Measurements from ENCODE around the gene C3AR1.
A peak's percentile ranks its signal among the peaks of the same experiment; 100 is the strongest.
"Not testable (repeated sequence)": the region's sequence is repeated elsewhere in the genome, so short reads cannot be mapped to it uniquely, and the experiment has no call there.

The C3AR1 gene

DNA sequence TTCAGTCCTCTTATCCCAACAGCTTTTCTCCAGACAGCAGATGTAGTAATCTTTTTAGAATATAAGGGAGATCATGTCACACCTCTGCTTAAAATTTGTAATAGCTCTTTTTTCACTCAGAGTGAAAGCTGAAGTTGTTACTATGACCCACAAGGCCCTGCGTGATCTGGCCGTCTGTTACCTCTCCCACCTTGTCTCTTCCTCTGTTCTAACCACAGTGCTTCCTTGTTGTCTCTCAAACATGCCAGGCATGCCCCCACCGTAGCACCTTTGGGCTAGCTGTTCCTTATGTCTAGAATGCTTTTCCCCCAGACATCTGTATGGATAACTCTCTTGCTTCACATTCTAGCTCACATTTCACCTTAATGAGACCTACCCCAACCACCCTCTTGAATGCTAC, 22.4 kb upstream of the C3AR1 start:
- Histone ChIP-seq H3K27ac (ENCODE audit: low read length) (peak overlapping the region; percentile 12; the same call in 1 of the 2 replicates), H3K36me3 (replicated peaks; ENCODE audit: insufficient read depth, low read length) (peaks cover 22% of the 10 kb centered on the region)
- TF ChIP-seq, protein P1, sequence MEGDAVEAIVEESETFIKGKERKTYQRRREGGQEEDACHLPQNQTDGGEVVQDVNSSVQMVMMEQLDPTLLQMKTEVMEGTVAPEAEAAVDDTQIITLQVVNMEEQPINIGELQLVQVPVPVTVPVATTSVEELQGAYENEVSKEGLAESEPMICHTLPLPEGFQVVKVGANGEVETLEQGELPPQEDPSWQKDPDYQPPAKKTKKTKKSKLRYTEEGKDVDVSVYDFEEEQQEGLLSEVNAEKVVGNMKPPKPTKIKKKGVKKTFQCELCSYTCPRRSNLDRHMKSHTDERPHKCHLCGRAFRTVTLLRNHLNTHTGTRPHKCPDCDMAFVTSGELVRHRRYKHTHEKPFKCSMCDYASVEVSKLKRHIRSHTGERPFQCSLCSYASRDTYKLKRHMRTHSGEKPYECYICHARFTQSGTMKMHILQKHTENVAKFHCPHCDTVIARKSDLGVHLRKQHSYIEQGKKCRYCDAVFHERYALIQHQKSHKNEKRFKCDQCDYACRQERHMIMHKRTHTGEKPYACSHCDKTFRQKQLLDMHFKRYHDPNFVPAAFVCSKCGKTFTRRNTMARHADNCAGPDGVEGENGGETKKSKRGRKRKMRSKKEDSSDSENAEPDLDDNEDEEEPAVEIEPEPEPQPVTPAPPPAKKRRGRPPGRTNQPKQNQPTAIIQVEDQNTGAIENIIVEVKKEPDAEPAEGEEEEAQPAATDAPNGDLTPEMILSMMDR (IDR thresholded peaks at IDR 0.05; ENCODE audit: low read length): no peak
- TF ChIP-seq EZH2phosphoT487 (IDR thresholded peaks at IDR 0.05; ENCODE audit: low read length): no peak
- TF ChIP-seq EZH2 (optimal IDR thresholded peaks at IDR 0.05; ENCODE audit: low read depth, low read length): no peak

DNA sequence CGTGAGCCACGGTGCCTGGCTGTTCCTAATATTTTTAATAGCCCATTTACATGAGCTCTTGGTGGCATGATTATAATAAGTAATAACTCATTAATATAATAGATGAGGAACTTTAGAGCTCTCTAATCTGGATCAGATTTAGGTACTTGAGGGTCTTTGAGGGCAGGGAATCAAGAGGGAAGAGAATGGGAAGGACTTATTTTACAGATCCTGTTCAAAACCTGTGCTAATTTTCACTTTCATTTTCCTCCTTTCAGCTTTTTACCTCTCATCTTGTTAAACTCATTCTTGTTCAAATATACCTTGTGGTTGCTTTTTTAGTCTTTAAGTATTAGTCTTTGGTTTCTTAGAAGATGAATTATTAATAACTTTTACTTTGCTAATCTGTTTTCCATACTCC, 21.5 kb upstream of the C3AR1 start:
- Histone ChIP-seq H3K4me1 (ENCODE audit: low read length) (peaks cover 15% of the 10 kb centered on the region), H3K27me3 (replicated peaks; ENCODE audit: insufficient read depth, low read length) (no peaks in the 10 kb centered on the region), H4K20me1 (ENCODE audit: insufficient read depth, low read length) (no peaks in the 10 kb centered on the region), H3K9me2 (replicated peaks; ENCODE audit: insufficient read depth, low read length) (no peaks in the 10 kb centered on the region), H3K4me3 (ENCODE audit: low read length) (peak overlapping the region; percentile 16), H3K9me3 (replicated peaks; ENCODE audit: insufficient read depth, low read length) (no peaks in the 10 kb centered on the region), H2AFZ (ENCODE audit: low read length) (no peak overlapping the region), H3F3A (ENCODE audit: insufficient read depth, low read length) (peaks cover 9% of the 10 kb centered on the region), H3K36me3 (replicated peaks; ENCODE audit: insufficient read depth, low read length) (peaks cover 16% of the 10 kb centered on the region), H3K27ac (ENCODE audit: low read length) (peak overlapping the region; percentile 14; the same call in 1 of the 2 replicates), H3K4me2 (ENCODE audit: low read depth, low read length) (peak overlapping the region; percentile 53; the same call in 1 of the 2 replicates), H3K79me2 (ENCODE audit: low read length) (peaks cover 93% of the 10 kb centered on the region), H3K9ac (ENCODE audit: low read length) (peak overlapping the region; percentile 13; the same call in 1 of the 2 replicates)
- DNase-seq: peak; percentile 25
- TF ChIP-seq, protein P1 (IDR thresholded peaks at IDR 0.05; ENCODE audit: low read length): no peak
- TF ChIP-seq EZH2phosphoT487 (IDR thresholded peaks at IDR 0.05; ENCODE audit: low read length) (no peak), EZH2 (optimal IDR thresholded peaks at IDR 0.05; ENCODE audit: low read depth, low read length) (no peak)

More for the DNA sequence above, 22.4 kb upstream of the C3AR1 start:
- Histone ChIP-seq H3K79me2 (ENCODE audit: low read length) (peaks cover 90% of the 10 kb centered on the region), H3K4me1 (ENCODE audit: low read length) (peaks cover 15% of the 10 kb centered on the region), H4K20me1 (ENCODE audit: insufficient read depth, low read length) (no peaks in the 10 kb centered on the region), H3K9me2 (replicated peaks; ENCODE audit: insufficient read depth, low read length) (no peaks in the 10 kb centered on the region), H2AFZ (ENCODE audit: low read length) (no peak overlapping the region), H3F3A (ENCODE audit: insufficient read depth, low read length) (peaks cover 6% of the 10 kb centered on the region), H3K9me3 (replicated peaks; ENCODE audit: insufficient read depth, low read length) (no peaks in the 10 kb centered on the region), H3K4me3 (ENCODE audit: low read length) (peak overlapping the region; percentile 16; the same call in 1 of the 2 replicates), H3K27me3 (replicated peaks; ENCODE audit: insufficient read depth, low read length) (no peaks in the 10 kb centered on the region), H3K4me2 (ENCODE audit: low read depth, low read length) (peak overlapping the region; percentile 53), H3K9ac (ENCODE audit: low read length) (0 out of 2 replicates have a peak overlapping the region, but pooled peaks have one; percentile 13)
- DNase-seq: peak; percentile 52

DNA sequence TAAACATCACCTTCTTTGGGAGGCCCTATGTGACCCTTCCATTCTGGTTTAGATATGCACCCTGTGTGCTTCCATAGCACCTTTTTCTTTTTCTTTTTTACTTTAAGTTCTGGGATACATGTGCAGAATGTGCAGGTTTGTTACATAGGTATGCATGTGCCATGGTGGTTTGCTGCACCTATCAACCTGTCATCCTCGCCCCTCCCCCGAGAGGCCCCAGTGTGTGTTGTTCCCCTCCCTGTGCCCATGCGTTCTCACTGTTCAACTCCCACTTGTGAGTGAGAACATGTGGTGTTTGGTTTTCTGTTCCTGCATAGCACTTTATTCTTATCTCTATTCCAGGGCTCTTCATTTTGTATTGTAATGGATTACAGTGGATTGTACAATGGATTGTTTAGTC, 18.2 kb upstream of the C3AR1 start:
- not testable (repeated sequence) for H3K27ac ChIP-seq (ENCODE audit: low read length); H3K9me2 ChIP-seq (replicated peaks; ENCODE audit: insufficient read depth, low read length); H3K4me3 ChIP-seq (ENCODE audit: low read length); H3K27me3 ChIP-seq (replicated peaks; ENCODE audit: insufficient read depth, low read length); H2AFZ ChIP-seq (ENCODE audit: low read length); H3K36me3 ChIP-seq (replicated peaks; ENCODE audit: insufficient read depth, low read length); H3K9me3 ChIP-seq (replicated peaks; ENCODE audit: insufficient read depth, low read length); DNase-seq; H3K9ac ChIP-seq (ENCODE audit: low read length); H4K20me1 ChIP-seq (ENCODE audit: insufficient read depth, low read length)
- Histone ChIP-seq H3K4me2 (ENCODE audit: low read depth, low read length) (peak overlapping the region; percentile 91; the same call in 1 of the 2 replicates), H3F3A (ENCODE audit: insufficient read depth, low read length) (peaks cover 28% of the 10 kb centered on the region), H3K4me1 (ENCODE audit: low read length) (peaks cover 27% of the 10 kb centered on the region), H3K79me2 (ENCODE audit: low read length) (peaks cover 78% of the 10 kb centered on the region)

DNA sequence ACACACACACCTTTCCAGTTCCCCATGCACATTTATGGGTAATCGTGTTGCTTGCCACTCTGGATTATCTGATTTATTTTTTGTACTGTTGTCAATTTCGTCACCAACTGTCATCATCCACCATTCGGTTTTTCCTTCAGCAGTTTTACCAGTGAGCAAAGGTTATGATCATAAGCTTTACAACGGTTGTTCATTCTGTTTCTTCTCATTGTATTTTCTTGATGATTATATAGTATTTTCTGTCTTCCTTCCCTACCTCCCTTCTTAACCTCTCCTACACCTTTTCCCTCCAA, 16.6 kb upstream of the C3AR1 start:
- H3K9me2 ChIP-seq (replicated peaks; ENCODE audit: insufficient read depth, low read length): no peaks in the 10 kb centered on the region
- 0 out of 2 replicates have a peak overlapping the region, but pooled peaks have one; percentile 84 for H2AFZ ChIP-seq (ENCODE audit: low read length)
- no peak for DNase-seq
- peaks cover 27% of the 10 kb centered on the region for H3F3A ChIP-seq (ENCODE audit: insufficient read depth, low read length)
- peak overlapping the region; percentile 96 for H3K9ac ChIP-seq (ENCODE audit: low read length)
- H4K20me1 ChIP-seq (ENCODE audit: insufficient read depth, low read length): no peaks in the 10 kb centered on the region
- no peaks in the 10 kb centered on the region for H3K9me3 ChIP-seq (replicated peaks; ENCODE audit: insufficient read depth, low read length)
- peak overlapping the region; percentile 98 for H3K27ac ChIP-seq (ENCODE audit: low read length)
- peaks cover 62% of the 10 kb centered on the region for H3K79me2 ChIP-seq (ENCODE audit: low read length)
- H3K4me1 ChIP-seq (ENCODE audit: low read length): peaks cover 15% of the 10 kb centered on the region
- no peaks in the 10 kb centered on the region for H3K27me3 ChIP-seq (replicated peaks; ENCODE audit: insufficient read depth, low read length)
- no peaks in the 10 kb centered on the region for H3K36me3 ChIP-seq (replicated peaks; ENCODE audit: insufficient read depth, low read length)
- peak overlapping the region; percentile 91 for H3K4me2 ChIP-seq (ENCODE audit: low read depth, low read length)
- peak overlapping the region; percentile 95 for H3K4me3 ChIP-seq (ENCODE audit: low read length)
- TF ChIP-seq EZH2 (optimal IDR thresholded peaks at IDR 0.05; ENCODE audit: low read depth, low read length) (no peak), EZH2phosphoT487 (IDR thresholded peaks at IDR 0.05; ENCODE audit: low read length) (no peak)
- TF ChIP-seq, protein P1 (IDR thresholded peaks at IDR 0.05; ENCODE audit: low read length): no peak

Data from MM.1S (cell line).